GM20000 (cell line): ENCODE results near the gene SERPINB6.

Source experiments
- DNase-seq: peaks from one replicate; pipeline ENCODE4 v3.0.0; 2012; ENCODE audit warnings: low spot score
- CTCF ChIP-seq: IDR thresholded peaks from 2 replicates; pipeline ENCODE4 v1.5.1; 2012; ENCODE audit warnings: mild to moderate bottlenecking, control low read depth; ENCODE audit errors: extremely low read depth, missing control alignments

The SERPINB6 gene

GRCh38 chr6:2970034-2970685, 1.2 kb downstream of the SERPINB6 start:
- no peak for TF ChIP-seq CTCF
- DNase-seq, result no peak

- no peak for DNase-seq
- no peak for TF ChIP-seq CTCF
These were observed 1.8 kb downstream of the SERPINB6 start for GRCh38 chr6:2969549-2969948.

- TF ChIP-seq CTCF, result no peak
- no peak for DNase-seq
These were observed 2.7 kb downstream of the SERPINB6 start for GRCh38 chr6:2968600-2969135.

GRCh38 chr6:2967936-2968335, 3.4 kb downstream of the SERPINB6 start:
- no peak for TF ChIP-seq CTCF
- DNase-seq, result no peak

GRCh38 chr6:2966347-2966746, 5.0 kb downstream of the SERPINB6 start:
- no peak for DNase-seq
- TF ChIP-seq CTCF, result no peak

GRCh38 chr6:2964793-2965505, 6.4 kb downstream of the SERPINB6 start:
- no peak for DNase-seq
- TF ChIP-seq CTCF, result no peak

- TF ChIP-seq CTCF, result no peak
- DNase-seq, result no peak
These were observed 7.6 kb downstream of the SERPINB6 start for GRCh38 chr6:2963756-2964155.
